Hepatocyte (in vitro differentiated cells): ENCODE measurements around the gene ASTN2. TPM values are rescaled to one million over a fixed set of nuclear protein-coding genes. Genes with fewer than 3 reads are reported as not detected.

Experiments
- DNase-seq: peaks from one replicate; pipeline ENCODE4 v3.0.0-alpha.2; 2016; ENCODE audit warnings: low spot score
- H2AFZ ChIP-seq: fragments of 200-600 bp; sonication (generic); 2 replicates; pipeline ENCODE4 v1.6.0; 2016; ENCODE audit warnings: antibody characterized with exemption, mild to moderate bottlenecking
- H3K27ac ChIP-seq: fragments of 200-600 bp; sonication (generic); 2 replicates; pipeline ENCODE4 v1.5.1; 2016; ENCODE audit warnings: mild to moderate bottlenecking
- H3K27me3 ChIP-seq: fragments of 200-600 bp; sonication (generic); 2 replicates; pipeline ENCODE4 v1.6.1; 2016
- H3K36me3 ChIP-seq: fragments of 200-600 bp; sonication (generic); replicated peaks from 2 replicates; pipeline ENCODE4 v1.5.1; 2016; ENCODE audit warnings: low read depth; ENCODE audit not compliant: insufficient read depth
- H3K4me1 ChIP-seq: fragments of 200-600 bp; sonication (generic); 2 replicates; pipeline ENCODE4 v1.5.1; 2016; ENCODE audit warnings: mild to moderate bottlenecking, moderate library complexity; ENCODE audit not compliant: insufficient read depth
- H3K4me2 ChIP-seq: fragments of 200-600 bp; sonication (generic); 2 replicates; pipeline ENCODE4 v1.6.0; 2016
- H3K4me3 ChIP-seq: fragments of 200-600 bp; sonication (generic); 2 replicates; pipeline ENCODE4 v1.5.1; 2016; ENCODE audit warnings: mild to moderate bottlenecking
- H3K79me2 ChIP-seq: fragments of 200-600 bp; sonication (generic); 2 replicates; pipeline ENCODE4 v1.6.0; 2017; ENCODE audit warnings: mild to moderate bottlenecking
- H3K9me2 ChIP-seq: fragments of 200-600 bp; sonication (generic); replicated peaks from 2 replicates; pipeline ENCODE4 v1.6.0; 2017; ENCODE audit warnings: mild to moderate bottlenecking; ENCODE audit not compliant: insufficient read depth
- H3K9me3 ChIP-seq: fragments of 200-600 bp; sonication (generic); 2 replicates; pipeline ENCODE4 v1.5.1; 2016; ENCODE audit warnings: low read depth, mild to moderate bottlenecking
- H4K20me1 ChIP-seq: fragments of 200-600 bp; sonication (generic); 2 replicates; pipeline ENCODE4 v1.6.0; 2016; ENCODE audit warnings: mild to moderate bottlenecking; ENCODE audit not compliant: insufficient read depth, poor library complexity, severe bottlenecking
- EZH2 ChIP-seq: fragments of 200-600 bp; sonication (generic); IDR thresholded peaks from 2 replicates; pipeline ENCODE4 v1.6.1; 2016; ENCODE audit warnings: antibody characterized with exemption, mild to moderate bottlenecking, borderline replicate concordance
- EZH2phosphoT487 ChIP-seq: fragments of 200-600 bp; sonication (generic); IDR thresholded peaks from one replicate; pipeline ENCODE4 v1.6.1; 2018; ENCODE audit warnings: antibody characterized with exemption, mild to moderate bottlenecking, low read depth, moderate library complexity; ENCODE audit not compliant: unreplicated experiment, severe bottlenecking
- WGBS: methylation state at CpG from one replicate; pipeline ENCODE4 v1.1.6; 2016; ENCODE audit warnings: low lambda C conversion rate; ENCODE audit errors: missing lambda C conversion rate; 5-methylcytosine and 5-hydroxymethylcytosine counted together
- polyA plus RNA-seq: library from polyadenylated mRNA; unstranded; fragments of >200 nt; fragmentation: Nextera tagmentation; extraction: Ambion mirVana; gene quantifications from 2 replicates; pipeline ENCODE4 v1.2.1, GENCODE V29; 2016
- total RNA-seq: library from RNA; depleted of rRNA; stranded (reverse); fragments of >200 nt; gene quantifications from 2 replicates; pipeline ENCODE4 v1.2.3, GENCODE V29; 2014
- TF ChIP-seq, protein P1 (sequence below): fragments of 200-600 bp; sonication (generic); IDR thresholded peaks from 2 replicates; pipeline ENCODE4 v1.5.1; 2016; ENCODE audit warnings: antibody characterized with exemption, mild to moderate bottlenecking; ENCODE audit not compliant: poor library complexity

Gene ASTN2
- total and polyA plus RNA-seq, 2 experiments from 2014 or later = 6.4 to 8.4 TPM

DNA sequence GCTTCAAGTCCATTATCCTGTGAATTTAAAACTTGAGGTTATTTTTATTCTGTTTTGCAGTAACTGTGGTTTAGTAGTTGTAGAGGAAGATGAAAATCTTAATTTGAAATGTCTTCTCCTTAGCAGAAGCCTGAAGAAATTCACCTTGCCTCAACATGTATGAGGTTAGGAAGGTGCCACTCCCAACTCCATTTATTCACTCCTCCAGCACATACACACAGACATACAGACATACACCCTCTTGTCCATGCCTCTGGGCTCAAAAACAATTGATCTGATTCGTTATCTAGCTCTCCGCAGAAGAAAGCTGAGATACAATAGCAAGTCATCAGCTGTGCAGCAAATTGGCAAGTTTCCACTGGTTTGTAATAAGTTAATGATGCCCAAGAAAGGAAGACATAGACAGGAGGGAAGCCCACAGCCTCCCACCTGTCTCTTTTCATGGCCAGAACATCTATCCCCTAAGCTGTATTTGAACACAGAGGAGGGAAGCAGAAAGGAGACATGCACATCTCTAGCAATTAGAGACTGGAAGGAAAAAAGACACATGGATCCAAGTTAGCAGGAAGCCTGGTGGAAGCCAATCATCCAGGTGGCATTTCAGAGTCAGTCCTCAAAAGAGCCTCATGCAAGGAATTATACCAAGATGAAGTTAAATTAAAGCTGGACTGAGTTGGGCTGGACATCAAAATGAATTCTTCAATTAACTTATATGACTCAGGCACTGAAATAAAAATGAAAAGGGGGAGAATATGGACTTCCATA, 257.9 kb downstream of the ASTN2 start:
- 84% methylated on average over 2 of the region's 2 CpGs for WGBS
- TF ChIP-seq EZH2phosphoT487 = no peak
- no peak for TF ChIP-seq EZH2
- TF ChIP-seq, protein P1, sequence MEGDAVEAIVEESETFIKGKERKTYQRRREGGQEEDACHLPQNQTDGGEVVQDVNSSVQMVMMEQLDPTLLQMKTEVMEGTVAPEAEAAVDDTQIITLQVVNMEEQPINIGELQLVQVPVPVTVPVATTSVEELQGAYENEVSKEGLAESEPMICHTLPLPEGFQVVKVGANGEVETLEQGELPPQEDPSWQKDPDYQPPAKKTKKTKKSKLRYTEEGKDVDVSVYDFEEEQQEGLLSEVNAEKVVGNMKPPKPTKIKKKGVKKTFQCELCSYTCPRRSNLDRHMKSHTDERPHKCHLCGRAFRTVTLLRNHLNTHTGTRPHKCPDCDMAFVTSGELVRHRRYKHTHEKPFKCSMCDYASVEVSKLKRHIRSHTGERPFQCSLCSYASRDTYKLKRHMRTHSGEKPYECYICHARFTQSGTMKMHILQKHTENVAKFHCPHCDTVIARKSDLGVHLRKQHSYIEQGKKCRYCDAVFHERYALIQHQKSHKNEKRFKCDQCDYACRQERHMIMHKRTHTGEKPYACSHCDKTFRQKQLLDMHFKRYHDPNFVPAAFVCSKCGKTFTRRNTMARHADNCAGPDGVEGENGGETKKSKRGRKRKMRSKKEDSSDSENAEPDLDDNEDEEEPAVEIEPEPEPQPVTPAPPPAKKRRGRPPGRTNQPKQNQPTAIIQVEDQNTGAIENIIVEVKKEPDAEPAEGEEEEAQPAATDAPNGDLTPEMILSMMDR = no peak

GRCh38 chr9:117156144-117156688, 258.6 kb downstream of the ASTN2 start:
- Histone ChIP-seq H3K36me3 (no peaks in the 10 kb centered on the region), H2AFZ (no peak overlapping the region), H3K4me1 (no peaks in the 10 kb centered on the region), H3K4me2 (no peak overlapping the region), H4K20me1 (no peaks in the 10 kb centered on the region), H3K9me2 (no peaks in the 10 kb centered on the region), H3K79me2 (no peaks in the 10 kb centered on the region), H3K27ac (no peak overlapping the region), H3K27me3 (no peaks in the 10 kb centered on the region), H3K9me3 (no peaks in the 10 kb centered on the region), H3K4me3 (no peak overlapping the region)
- TF ChIP-seq, protein P1 = no peak
- TF ChIP-seq EZH2phosphoT487 = no peak
- TF ChIP-seq EZH2 = no peak
- WGBS = 92% methylated on average over 2 of the region's 2 CpGs
- no peak for DNase-seq

More for the DNA sequence above, 257.9 kb downstream of the ASTN2 start:
- DNase-seq = no peak
- H2AFZ ChIP-seq = no peak overlapping the region
- no peaks in the 10 kb centered on the region for H4K20me1 ChIP-seq
- no peak overlapping the region for H3K27ac ChIP-seq
- no peaks in the 10 kb centered on the region for H3K79me2 ChIP-seq
- H3K4me2 ChIP-seq = no peak overlapping the region
- H3K9me2 ChIP-seq = no peaks in the 10 kb centered on the region
- no peaks in the 10 kb centered on the region for H3K36me3 ChIP-seq
- no peaks in the 10 kb centered on the region for H3K4me1 ChIP-seq
- no peak overlapping the region for H3K4me3 ChIP-seq
- H3K9me3 ChIP-seq = no peaks in the 10 kb centered on the region
- no peaks in the 10 kb centered on the region for H3K27me3 ChIP-seq

- Histone ChIP-seq H3K79me2 (no peaks in the 10 kb centered on the region), H3K27ac (no peak overlapping the region), H3K36me3 (no peaks in the 10 kb centered on the region), H2AFZ (no peak overlapping the region), H3K9me3 (no peaks in the 10 kb centered on the region), H3K4me2 (no peak overlapping the region), H3K4me3 (no peak overlapping the region), H3K4me1 (no peaks in the 10 kb centered on the region), H4K20me1 (no peaks in the 10 kb centered on the region), H3K9me2 (no peaks in the 10 kb centered on the region), H3K27me3 (no peaks in the 10 kb centered on the region)
- 87% methylated on average over 1 of the region's 1 CpG for WGBS
- no peak for TF ChIP-seq EZH2phosphoT487
- no peak for DNase-seq
These were observed 261.8 kb downstream of the ASTN2 start for GRCh38 chr9:117153021-117153420.

GRCh38 chr9:117151716-117152115, 263.1 kb downstream of the ASTN2 start:
- TF ChIP-seq, protein P1 = no peak
- TF ChIP-seq EZH2phosphoT487 = no peak
- TF ChIP-seq EZH2 = no peak
- H3K27me3 ChIP-seq = no peaks in the 10 kb centered on the region

More at GRCh38 chr9:117151716-117152115, 263.1 kb downstream of the ASTN2 start:
- H4K20me1 ChIP-seq = no peaks in the 10 kb centered on the region
- DNase-seq = no peak
- H3K36me3 ChIP-seq = no peaks in the 10 kb centered on the region
- no peaks in the 10 kb centered on the region for H3K9me2 ChIP-seq
- H2AFZ ChIP-seq = no peak overlapping the region
- no peaks in the 10 kb centered on the region for H3K9me3 ChIP-seq
- WGBS = 53% methylated on average over 2 of the region's 2 CpGs
- H3K4me3 ChIP-seq = no peak overlapping the region
- H3K79me2 ChIP-seq = no peaks in the 10 kb centered on the region
- no peaks in the 10 kb centered on the region for H3K4me1 ChIP-seq
- no peak overlapping the region for H3K4me2 ChIP-seq
- H3K27ac ChIP-seq = no peak overlapping the region
